Activated T-helper 9 cell treated with anti-CD3 and anti-CD28 coated beads, Interleukin-2, amount 50 U/mL, for 16 hours (primary cell): ENCODE data around the gene IGFBP6.
"Not testable (repeated sequence)": the region's sequence is repeated elsewhere in the genome, so short reads cannot be mapped to it uniquely, and the experiment has no call there.

Experiments
- DNase-seq: peaks from one replicate; pipeline ENCODE4 v3.0.0-alpha.2; 2020; ENCODE audit warnings: low read depth

IGFBP6 gene

GRCh38 chr12:53096759-53097158, 708 bp upstream of the IGFBP6 start:
- DNase-seq: no peak

GRCh38 chr12:53097207-53097563, 282 bp upstream of the IGFBP6 start:
- DNase-seq: no peak

- DNase-seq: no peak
These were observed 1.0 kb downstream of the IGFBP6 start for GRCh38 chr12:53098354-53098981.

GRCh38 chr12:53099071-53099882, 1.8 kb downstream of the IGFBP6 start:
- peak; percentile 82 for DNase-seq

- no peak for DNase-seq
These were observed 3.1 kb downstream of the IGFBP6 start for GRCh38 chr12:53100466-53101151.

- DNase-seq: no peak
These were observed 3.8 kb downstream of the IGFBP6 start for GRCh38 chr12:53101266-53101665.

- DNase-seq: no peak
These were observed 4.7 kb downstream of the IGFBP6 start for GRCh38 chr12:53101931-53102781.

GRCh38 chr12:53102883-53103807, 5.7 kb downstream of the IGFBP6 start, which contains the start of gene SOAT2:
SOAT2 (plus strand) TSS chr12:53103486; CDS start chr12:53103578, 92 bp downstream.
- peak; percentile 29 for DNase-seq

- no peak for DNase-seq
These were observed 6.4 kb downstream of the IGFBP6 start for GRCh38 chr12:53103860-53104305.

- DNase-seq: no peak
These were observed 7.8 kb downstream of the IGFBP6 start for GRCh38 chr12:53105256-53105655.

DNA sequence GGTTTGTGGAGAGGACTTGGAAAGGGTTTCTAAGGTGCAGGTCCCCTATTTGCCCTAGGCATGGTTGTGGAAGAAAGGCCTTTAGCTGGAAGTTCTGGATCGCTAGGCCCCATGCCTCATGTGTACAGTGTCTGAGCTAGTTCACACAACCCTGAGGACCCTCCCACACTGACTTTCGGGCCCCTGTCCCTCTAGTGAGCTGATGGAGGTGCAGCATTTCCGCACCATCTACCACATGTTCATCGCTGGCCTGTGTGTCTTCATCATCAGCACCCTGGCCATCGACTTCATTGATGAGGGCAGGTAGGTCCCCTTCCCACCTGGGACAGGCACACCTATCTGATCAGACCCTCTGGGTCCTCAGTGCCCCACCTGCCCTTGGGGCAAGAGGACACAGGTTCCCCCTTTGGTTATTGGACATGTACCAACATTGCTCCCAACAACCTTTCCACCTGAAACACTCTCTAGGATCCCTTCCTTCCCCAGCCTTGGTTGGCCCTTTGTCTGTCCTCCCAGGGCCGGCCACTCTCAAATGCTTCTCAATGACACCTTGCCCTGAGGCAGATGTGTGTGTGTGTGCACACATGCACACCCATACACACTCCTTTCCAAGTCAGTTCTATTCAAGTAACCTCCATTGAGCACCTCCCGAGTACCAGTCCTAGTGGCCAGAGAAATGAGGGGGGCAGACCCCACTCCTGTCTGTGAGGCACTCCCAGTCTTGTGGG, 8.4 kb downstream of the IGFBP6 start:
- DNase-seq: no peak

GRCh38 chr12:53107122-53107521, 9.7 kb downstream of the IGFBP6 start:
- DNase-seq: no peak

DNA sequence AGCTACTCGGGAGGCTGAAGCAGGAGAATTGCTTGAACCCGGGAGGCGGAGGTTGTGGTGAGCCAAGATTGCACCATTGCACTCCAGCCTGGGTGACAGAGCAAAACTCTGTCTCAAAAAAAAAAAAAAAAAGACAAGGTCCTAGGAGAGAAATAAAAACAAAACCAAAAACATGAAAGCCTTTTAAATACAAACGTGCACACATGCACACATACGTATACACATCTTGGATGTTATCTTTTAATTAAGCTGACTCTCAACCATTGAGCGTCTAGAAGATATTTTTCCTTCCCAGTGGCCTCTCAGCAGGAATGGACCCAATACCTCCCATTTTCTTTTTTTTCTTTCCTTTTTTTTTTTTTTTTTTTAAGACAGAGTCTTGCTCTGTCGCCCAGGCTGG, 15.0 kb downstream of the IGFBP6 start:
- not testable (repeated sequence) for DNase-seq

DNA sequence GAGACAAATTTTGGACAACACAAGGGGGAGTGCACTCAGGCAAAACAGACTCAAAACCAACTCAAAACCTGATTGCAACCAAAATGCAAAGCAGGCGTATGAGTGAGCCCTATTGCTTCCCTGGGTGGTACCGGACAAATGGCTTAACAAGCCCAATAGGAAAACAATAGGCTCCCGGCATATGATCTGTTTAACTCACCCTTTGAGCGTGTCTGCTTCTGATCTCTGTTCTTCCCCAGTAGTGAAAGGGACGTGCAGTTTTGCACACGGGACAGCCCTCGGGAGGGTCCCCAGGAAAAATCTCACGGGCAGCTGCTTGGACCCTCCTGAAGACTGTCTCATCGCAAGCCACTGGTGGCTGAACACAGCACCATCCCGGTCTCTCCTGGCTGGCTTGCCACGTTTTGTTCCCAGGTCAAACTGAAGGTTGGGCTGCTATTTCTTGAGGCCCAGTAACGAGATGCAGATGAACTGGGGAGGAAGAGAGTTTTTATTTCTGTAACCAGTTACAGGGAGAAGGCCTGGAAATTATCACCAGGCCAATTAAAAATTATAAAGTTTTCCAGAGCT, 15.8 kb downstream of the IGFBP6 start:
- DNase-seq: no peak

DNA sequence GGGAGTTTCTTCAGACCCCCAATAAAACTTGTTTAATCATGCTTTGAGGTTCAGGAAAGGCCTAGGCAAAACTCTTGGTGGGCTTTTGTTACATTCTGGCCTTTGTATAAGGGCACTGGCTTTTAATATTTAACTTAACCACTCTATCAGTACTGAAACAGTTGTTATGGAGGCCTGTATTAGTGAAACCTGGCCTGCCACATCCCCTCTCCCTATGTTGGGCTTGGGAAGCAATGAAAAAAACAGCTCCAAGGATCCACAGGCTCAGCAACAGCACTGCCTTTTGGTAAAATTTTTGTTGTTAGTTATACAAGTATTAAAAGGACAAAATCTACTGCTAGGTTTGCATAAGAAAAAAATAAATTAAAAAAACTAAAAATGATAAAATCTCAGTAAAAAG, 16.5 kb downstream of the IGFBP6 start:
- DNase-seq: no peak

DNA sequence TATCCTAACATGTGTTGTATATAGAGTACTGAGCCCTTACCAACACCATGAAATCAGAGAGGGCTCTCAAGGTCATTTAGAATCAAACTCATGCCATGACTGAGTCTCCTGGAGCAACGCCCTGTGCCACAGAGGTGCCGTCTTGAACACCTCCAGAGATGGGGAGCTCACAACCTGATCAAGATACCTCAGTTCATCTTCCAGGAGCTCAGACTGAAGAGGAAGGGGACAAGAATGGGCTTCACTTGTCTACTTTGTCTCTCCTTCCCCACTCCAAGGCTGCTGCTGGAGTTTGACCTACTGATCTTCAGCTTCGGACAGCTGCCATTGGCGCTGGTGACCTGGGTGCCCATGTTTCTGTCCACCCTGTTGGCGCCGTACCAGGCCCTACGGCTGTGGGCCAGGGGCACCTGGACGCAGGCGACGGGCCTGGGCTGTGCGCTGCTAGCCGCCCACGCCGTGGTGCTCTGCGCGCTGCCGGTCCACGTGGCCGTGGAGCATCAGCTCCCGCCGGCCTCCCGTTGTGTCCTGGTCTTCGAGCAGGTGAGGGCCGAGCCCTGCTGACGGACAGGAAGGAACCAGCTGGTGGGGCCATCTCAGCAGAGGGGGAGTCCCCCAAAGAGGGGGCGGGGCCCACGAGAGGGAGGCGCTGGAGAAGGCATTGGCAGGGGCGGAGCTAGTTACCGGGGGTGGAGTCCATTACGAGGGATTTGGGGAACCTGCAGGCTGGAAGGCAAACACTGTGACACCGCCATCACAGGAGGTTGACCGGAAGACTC, 17.8 kb downstream of the IGFBP6 start:
- no peak for DNase-seq

GRCh38 chr12:53115891-53116648, 18.6 kb downstream of the IGFBP6 start:
- no peak for DNase-seq

DNA sequence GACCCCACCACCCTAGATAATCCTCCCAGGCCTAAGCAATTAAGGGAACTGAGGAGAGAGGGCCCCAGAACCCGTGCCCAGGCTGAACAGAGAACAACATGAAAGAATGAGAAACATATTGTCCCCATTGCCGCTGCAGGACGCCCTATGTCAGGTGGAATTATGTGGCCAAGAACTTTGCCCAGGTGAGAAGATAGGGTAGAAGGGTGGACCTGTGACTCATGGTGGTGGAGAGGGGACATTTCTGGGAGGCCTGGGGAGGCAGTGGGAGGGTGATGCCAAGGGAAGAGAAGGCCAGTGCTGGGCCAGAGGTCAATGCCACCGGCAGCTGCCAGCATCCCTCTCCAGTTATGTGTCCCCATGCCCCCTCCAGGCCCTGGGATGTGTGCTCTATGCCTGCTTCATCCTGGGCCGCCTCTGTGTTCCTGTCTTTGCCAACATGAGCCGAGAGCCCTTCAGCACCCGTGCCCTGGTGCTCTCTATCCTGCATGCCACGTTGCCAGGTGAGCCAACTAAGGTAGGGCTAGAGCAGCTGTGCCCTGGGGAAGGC, 21.4 kb downstream of the IGFBP6 start:
- DNase-seq: no peak
